Smooth muscle cell (in vitro differentiated cells): ENCODE results near the gene PTGES2. TPM values are rescaled to one million over a fixed set of nuclear protein-coding genes. Genes with fewer than 3 reads are reported as not detected.

Experiments
- DNase-seq: peaks from one replicate; lab custom pipeline; 2025; ENCODE audit not compliant: unreplicated experiment; lab: John Stamatoyannopoulos, UW
- H2AFZ ChIP-seq: fragments of 200-600 bp; sonication (generic); 2 replicates; pipeline ENCODE4 v1.6.0; 2016; ENCODE audit warnings: antibody characterized with exemption, low read depth, mild to moderate bottlenecking
- H3F3A ChIP-seq: fragments of 200-600 bp; sonication (generic); 2 replicates; pipeline ENCODE4 v1.6.0; 2017; ENCODE audit warnings: antibody characterized with exemption, low read depth
- H3K27ac ChIP-seq: fragments of 200-600 bp; sonication (generic); 2 replicates; pipeline ENCODE4 v1.5.1; 2016; ENCODE audit warnings: low read depth, mild to moderate bottlenecking
- H3K27me3 ChIP-seq: fragments of 200-600 bp; sonication (generic); 2 replicates; pipeline ENCODE4 v1.6.1; 2016; ENCODE audit warnings: low read depth, mild to moderate bottlenecking
- H3K36me3 ChIP-seq: fragments of 200-600 bp; sonication (generic); 2 replicates; pipeline ENCODE4 v1.5.1; 2016; ENCODE audit warnings: low read depth
- H3K4me1 ChIP-seq: fragments of 200-600 bp; sonication (generic); 2 replicates; pipeline ENCODE4 v1.5.1; 2016; ENCODE audit warnings: low read depth
- H3K4me2 ChIP-seq: fragments of 200-600 bp; sonication (generic); 2 replicates; pipeline ENCODE4 v1.6.0; 2016; ENCODE audit warnings: mild to moderate bottlenecking
- H3K4me3 ChIP-seq: fragments of 200-600 bp; sonication (generic); 2 replicates; pipeline ENCODE4 v1.5.1; 2016; ENCODE audit warnings: mild to moderate bottlenecking
- H3K79me2 ChIP-seq: fragments of 200-600 bp; sonication (generic); 2 replicates; pipeline ENCODE4 v1.6.0; 2016; ENCODE audit warnings: low read depth, mild to moderate bottlenecking
- H3K9ac ChIP-seq: fragments of 200-600 bp; sonication (generic); 2 replicates; pipeline ENCODE4 v1.6.0; 2016; ENCODE audit warnings: low read depth
- H3K9me3 ChIP-seq: fragments of 200-600 bp; sonication (generic); replicated peaks from 2 replicates; pipeline ENCODE4 v1.5.1; 2016; ENCODE audit warnings: low read depth
- H4K20me1 ChIP-seq: fragments of 200-600 bp; sonication (generic); 2 replicates; pipeline ENCODE4 v1.6.0; 2016; ENCODE audit warnings: low read depth
- CTCF ChIP-seq: fragments of 200-600 bp; sonication (generic); IDR thresholded peaks from 2 replicates; pipeline ENCODE4 v1.5.1; 2017; ENCODE audit warnings: borderline replicate concordance, mild to moderate bottlenecking, antibody characterized with exemption; ENCODE audit not compliant: insufficient read depth, poor library complexity, severe bottlenecking
- WGBS: methylation state at CpG from one replicate; pipeline ENCODE4 v1.1.7; 2016; ENCODE audit warnings: low lambda C conversion rate; 5-methylcytosine and 5-hydroxymethylcytosine counted together
- polyA plus RNA-seq: library from polyadenylated mRNA; unstranded; fragments of >200 nt; fragmentation: Nextera tagmentation; extraction: Ambion mirVana; gene quantifications from 2 replicates; pipeline ENCODE4 v1.2.1, GENCODE V29; 2016
- total RNA-seq: library from RNA; depleted of rRNA; stranded (reverse); fragments of >200 nt; gene quantifications from 2 replicates; pipeline ENCODE4 v1.2.3, GENCODE V29; 2014

Gene PTGES2
- total and polyA plus RNA-seq, 2 experiments from 2014 or later, result 31.5 to 78.6 TPM

DNA sequence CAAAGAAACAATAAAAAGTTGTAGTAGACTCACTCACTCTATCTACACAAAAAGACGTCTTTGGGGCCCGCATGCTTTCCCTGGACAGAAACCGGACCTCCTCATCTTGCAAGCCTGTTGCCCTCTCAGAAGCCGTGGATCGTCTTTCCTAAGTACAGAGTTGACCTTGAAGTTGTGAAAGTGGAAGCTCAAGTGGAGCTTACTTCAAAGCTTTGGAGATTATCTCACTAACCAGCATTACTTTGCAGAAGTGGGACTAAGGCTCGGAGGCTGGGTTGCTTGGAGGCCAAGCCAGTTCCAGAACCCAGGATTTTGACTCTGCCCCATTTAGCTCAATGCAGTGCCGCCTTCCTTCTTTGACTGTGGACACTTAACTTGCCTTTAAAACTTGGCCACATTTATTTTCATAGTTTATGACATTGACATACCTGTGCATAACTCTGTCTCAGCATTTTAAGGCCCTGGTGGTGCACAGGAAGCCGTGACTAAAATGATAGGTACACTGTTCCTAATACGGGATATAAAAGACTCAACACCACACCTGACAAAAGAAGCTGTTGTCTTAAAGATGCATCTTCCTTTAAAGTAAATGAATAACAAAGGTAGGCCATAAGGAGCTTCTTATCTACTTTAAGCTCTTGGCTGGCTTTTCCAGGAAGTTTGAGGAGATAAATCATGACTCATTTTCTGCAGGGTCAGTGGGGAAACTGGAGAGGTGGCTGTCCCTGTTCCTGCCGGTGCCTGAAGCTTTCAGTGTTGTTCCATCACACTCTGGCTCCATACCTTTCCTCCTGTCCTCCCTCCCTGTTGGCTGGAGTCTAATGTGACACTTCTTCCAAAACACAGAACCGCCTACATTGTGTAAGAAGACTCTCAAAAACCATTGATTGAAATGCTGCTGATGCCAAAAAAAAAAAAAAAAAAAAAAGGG lies 48.8 kb downstream of the PTGES2 start:
- H4K20me1 ChIP-seq, result peaks cover 55% of the 10 kb centered on the region
- no peak overlapping the region for H3K4me3 ChIP-seq
- no peak overlapping the region for H3K9ac ChIP-seq
- H3K27me3 ChIP-seq, result no peaks in the 10 kb centered on the region
- no peaks in the 10 kb centered on the region for H3K9me3 ChIP-seq
- H3F3A ChIP-seq, result peaks cover 46% of the 10 kb centered on the region
- H2AFZ ChIP-seq, result no peak overlapping the region
- peaks cover 25% of the 10 kb centered on the region for H3K4me1 ChIP-seq
- peak overlapping the region; percentile 65 for H3K4me2 ChIP-seq
- WGBS, result 33% methylated on average over 11 of the region's 11 CpGs
- no peak for DNase-seq
- no peaks in the 10 kb centered on the region for H3K36me3 ChIP-seq
- no peak for TF ChIP-seq CTCF
- H3K79me2 ChIP-seq, result peaks cover 43% of the 10 kb centered on the region
- peak overlapping the region; percentile 20 for H3K27ac ChIP-seq

GRCh38 chr9:128077847-128078503 lies 49.6 kb downstream of the PTGES2 start:
- peak overlapping the region; percentile 65 for H3K4me2 ChIP-seq
- no peak overlapping the region for H3K4me3 ChIP-seq
- DNase-seq, result no peak
- peaks cover 53% of the 10 kb centered on the region for H4K20me1 ChIP-seq
- no peaks in the 10 kb centered on the region for H3K27me3 ChIP-seq
- TF ChIP-seq CTCF, result no peak
- H3K4me1 ChIP-seq, result peaks cover 30% of the 10 kb centered on the region
- H3K79me2 ChIP-seq, result peaks cover 50% of the 10 kb centered on the region
- 97% methylated on average over 7 of the region's 7 CpGs for WGBS
- no peak overlapping the region for H3K27ac ChIP-seq
- H2AFZ ChIP-seq, result no peak overlapping the region
- H3K36me3 ChIP-seq, result no peaks in the 10 kb centered on the region
- H3K9me3 ChIP-seq, result no peaks in the 10 kb centered on the region
- peaks cover 52% of the 10 kb centered on the region for H3F3A ChIP-seq
- H3K9ac ChIP-seq, result no peak overlapping the region

- H3K9ac ChIP-seq, result no peak overlapping the region
- no peaks in the 10 kb centered on the region for H3K9me3 ChIP-seq
- no peak for TF ChIP-seq CTCF
- H3K27me3 ChIP-seq, result no peaks in the 10 kb centered on the region
- H2AFZ ChIP-seq, result no peak overlapping the region
- no peak overlapping the region for H3K4me3 ChIP-seq
- H4K20me1 ChIP-seq, result peaks cover 29% of the 10 kb centered on the region
- peaks cover 23% of the 10 kb centered on the region for H3K4me1 ChIP-seq
- no peak for DNase-seq
- H3F3A ChIP-seq, result peaks cover 24% of the 10 kb centered on the region
- no peaks in the 10 kb centered on the region for H3K36me3 ChIP-seq
- peak overlapping the region; percentile 76 for H3K27ac ChIP-seq
- 81% methylated on average over 7 of the region's 7 CpGs for WGBS
- peaks cover 77% of the 10 kb centered on the region for H3K79me2 ChIP-seq
- peak overlapping the region; percentile 76 for H3K4me2 ChIP-seq
Observed at GRCh38 chr9:128073253-128073886, 54.2 kb downstream of the PTGES2 start.
